GM20431 (cell line): Measurements from ENCODE around the gene THADA.

Experiments
- in situ Hi-C: fragments of 300-500 bp; cut with MseI, MboI; formaldehyde crosslinking; loops from one replicate; pipeline ENCODE4 v1.15.0; 2020; ENCODE audit warnings: low sequenced_read_pairs; ENCODE audit not compliant: unreplicated experiment

Gene THADA

DNA sequence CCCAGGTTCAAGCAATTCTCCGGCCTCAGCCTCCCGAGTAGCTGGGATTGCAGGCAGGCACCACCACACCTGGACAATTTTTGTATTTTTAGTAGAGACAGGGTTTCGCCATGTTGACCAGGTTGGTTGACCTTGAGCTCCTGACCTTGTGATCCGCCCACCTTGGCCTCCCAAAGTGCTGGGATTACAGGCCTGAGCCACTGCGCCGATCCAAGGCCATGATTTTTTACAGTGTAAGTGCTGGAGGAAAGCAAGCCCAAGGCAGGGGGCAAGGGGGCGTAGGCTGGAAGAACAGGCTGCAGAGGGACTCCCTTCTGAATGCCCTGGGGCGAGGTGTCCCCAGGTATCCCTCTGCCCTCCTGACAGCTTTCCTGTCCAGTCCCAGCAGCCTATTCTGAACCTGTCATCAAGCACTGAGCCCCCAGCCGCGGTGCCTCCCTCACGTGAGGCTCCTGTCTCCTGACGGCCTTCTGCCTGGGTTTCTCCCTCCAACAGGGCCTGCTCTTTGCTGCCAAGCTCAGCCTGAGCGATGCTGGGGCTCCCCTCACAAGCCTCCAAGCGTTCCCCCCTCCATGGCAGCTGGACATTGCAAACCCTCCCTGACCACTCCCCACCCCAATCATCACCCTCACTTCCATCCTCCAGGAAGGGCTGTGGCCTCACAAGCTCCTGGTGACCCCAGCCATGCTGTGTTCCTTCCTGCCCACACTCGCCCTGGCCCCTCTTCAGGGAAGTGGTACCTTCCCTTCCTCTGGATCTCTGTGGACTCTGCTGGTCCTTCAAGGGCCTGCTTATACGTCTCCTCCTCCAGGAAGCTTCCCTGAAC, 407.1 kb downstream of the THADA start:
- in situ Hi-C loops, result no loop called here

DNA sequence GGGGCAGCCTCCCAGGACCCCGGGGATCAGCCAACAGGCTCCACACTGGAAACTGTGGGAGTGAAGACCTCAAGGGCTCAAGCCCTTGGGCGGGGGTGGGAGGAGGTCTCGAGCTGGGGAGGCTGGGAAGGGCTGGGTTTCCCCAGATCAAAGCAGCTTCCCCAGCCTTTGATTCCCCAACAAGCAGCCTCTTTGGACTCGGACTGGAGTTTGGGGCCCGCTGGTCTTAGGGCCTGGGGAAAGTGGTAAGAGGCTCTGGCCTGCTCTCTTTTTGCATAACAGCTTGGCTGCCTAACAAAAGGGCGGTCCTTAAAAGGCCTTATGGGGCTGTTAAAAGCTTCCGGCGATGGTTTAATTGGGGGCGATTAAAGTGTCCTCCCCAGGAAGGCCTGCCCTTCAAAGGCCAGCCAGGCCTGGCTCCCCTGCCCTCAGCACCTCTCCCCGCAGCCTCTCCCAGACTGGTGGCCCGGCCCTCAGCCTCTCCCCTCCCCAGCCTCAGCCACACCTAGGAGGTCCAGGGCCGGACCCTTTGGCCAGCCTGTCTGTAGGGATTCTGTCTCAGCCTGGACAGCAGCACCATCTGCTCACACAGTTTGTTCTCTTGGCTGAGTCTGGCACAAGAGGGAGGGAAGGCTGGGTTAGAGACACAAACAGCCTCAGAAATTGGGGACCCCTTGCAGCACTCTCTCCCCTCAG, 409.0 kb downstream of the THADA start:
- in situ Hi-C loops, result no loop called here

DNA sequence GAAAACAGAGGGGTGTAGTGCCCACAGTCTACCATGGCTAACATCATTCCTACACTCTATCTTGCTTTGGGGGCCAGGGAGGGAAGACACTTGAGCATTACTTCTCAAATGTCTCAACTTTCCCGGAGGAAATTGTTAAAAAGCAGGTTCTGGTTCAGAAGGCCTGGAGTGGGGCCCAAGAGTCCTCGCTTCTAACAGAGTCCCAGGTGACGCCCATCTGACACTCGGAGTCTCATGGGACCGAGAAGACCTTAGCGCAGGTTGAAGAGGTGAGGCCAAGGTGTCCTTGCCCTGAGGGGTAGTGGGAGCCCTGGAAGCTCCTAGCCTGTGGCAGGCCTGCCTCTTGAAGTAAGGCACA, 409.5 kb downstream of the THADA start:
- in situ Hi-C loops, result no loop called here

DNA sequence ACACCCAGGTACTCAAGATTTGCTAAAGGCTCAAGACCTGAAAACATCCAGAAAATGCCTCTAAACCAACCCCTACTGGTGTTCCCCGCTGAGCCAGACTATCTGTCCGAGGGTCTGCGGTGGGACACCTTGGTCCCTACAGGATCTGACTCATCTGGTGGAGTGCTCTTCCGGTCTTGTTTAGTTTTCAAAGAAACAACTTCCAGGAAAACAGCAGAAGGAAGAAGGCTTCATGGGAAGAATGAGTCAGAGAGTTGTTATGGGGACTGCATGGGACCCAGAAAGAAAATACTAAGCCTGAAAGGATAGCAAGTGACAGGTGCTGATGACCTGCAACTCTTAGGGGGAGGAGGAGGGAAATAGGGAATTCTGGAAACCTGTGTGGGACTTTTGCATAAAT, 410.7 kb downstream of the THADA start:
- in situ Hi-C loops, result no loop called here

DNA sequence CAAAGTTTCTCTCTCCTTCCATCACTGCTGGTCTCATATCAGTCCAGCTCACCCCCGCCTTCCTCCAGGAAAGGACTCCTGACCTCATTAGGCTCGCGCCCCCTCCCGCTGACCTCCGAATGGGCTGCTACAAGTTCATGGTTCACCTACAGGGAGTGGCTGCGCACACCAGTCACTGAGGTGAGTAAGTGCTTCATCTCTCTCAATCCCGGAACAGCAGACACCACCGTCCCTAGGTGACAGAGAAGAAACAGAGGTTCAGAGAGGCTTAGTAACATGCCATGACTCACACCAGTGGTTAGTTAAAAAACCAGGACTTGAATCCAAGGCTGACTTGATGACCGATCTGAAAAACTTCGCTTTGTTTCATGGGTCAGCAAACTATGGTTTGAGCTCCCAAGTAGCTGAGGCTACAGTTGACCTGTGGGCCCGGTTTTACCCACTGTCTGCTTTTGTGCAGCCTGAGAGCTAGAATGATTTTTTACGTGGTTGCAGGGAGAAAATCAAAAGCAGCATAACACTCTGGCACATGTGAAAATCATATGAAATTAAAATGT, 411.4 kb downstream of the THADA start:
- in situ Hi-C loops, result no loop called here

DNA sequence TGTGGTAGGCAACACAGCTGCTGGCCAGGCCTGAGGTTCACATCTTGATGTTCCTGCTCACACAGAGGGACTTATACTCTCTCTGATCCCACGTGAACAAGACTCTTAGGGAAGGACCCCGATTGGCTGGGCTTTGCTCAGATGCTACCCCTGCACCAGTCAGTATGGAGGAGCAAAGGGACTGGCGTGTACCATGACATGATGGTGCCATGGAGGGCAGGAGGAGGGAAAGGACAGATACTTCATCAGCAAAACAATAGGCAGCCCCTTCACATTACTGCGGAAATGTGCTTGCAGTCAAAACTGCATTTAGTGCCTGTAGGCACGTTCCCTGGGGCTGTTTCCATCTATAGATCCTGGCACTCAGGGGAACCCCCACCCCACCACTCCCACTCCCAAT, 412.1 kb downstream of the THADA start:
- in situ Hi-C loops, result no loop called here

DNA sequence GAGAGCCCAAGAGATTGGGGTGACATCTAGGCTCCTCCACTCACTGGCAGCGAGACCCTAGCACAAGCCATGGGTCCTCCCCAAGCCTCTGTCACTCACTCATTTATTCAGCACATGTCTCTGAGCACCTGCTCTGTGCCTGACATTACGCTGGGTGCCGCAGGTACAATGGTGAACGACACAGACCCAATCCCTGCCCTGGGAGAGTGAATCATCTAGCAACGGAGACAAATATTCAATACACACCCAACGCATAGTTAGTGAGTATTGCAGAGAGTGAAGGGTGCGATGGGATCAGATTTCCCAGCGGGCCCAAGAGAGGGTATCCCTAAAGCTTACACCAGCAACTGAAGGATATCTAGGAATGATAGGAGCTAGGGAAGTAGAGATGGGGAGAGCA, 414.9 kb downstream of the THADA start:
- in situ Hi-C loops, result no loop called here
